GM12892 (cell line): ENCODE data around the gene TBC1D25.
A peak's percentile ranks its signal among the peaks of the same experiment; 100 is the strongest.

Source experiments
- POLR2A ChIP-seq: IDR thresholded peaks from 2 replicates; pipeline ENCODE4 v1.6.1; 2011; ENCODE audit warnings: low read depth, low read length, control low read depth
- POLR2AphosphoS5 ChIP-seq: IDR thresholded peaks from 2 replicates; pipeline ENCODE4 v1.6.1; 2011; ENCODE audit warnings: low read depth, low read length, control low read depth
- TAF1 ChIP-seq: IDR thresholded peaks from 2 replicates; pipeline ENCODE4 v1.6.1; 2011; ENCODE audit warnings: low read depth, mild to moderate bottlenecking, control low read depth, low read length, borderline replicate concordance

GRCh38 chrX:48597353-48598264 lies 58.1 kb downstream of the TBC1D25 start, which contains the start of gene WDR13:
- peak; percentile 59; the same call in 1 of the 2 replicates for TF ChIP-seq POLR2AphosphoS5
- TF ChIP-seq POLR2A = peak; percentile 54; the same call in 1 of the 2 replicates
- no peak for TF ChIP-seq TAF1
